ENCODE results near the gene TMTC2.

TMTC2 gene

GRCh38 chr12:83153177-83153576 lies 466.5 kb downstream of the TMTC2 start:
- DNase-seq, result no peak

GRCh38 chr12:83156815-83157214 lies 470.1 kb downstream of the TMTC2 start:
- DNase-seq, result no peak

GRCh38 chr12:83157604-83158003 lies 470.9 kb downstream of the TMTC2 start:
- no peak for DNase-seq

- no peak for DNase-seq
Observed at GRCh38 chr12:83158613-83159207, 472.0 kb downstream of the TMTC2 start.

- DNase-seq, result no peak
Observed at GRCh38 chr12:83161456-83161855, 474.8 kb downstream of the TMTC2 start.

- no peak for DNase-seq
Observed at GRCh38 chr12:83168751-83169150, 482.0 kb downstream of the TMTC2 start.

- DNase-seq, result no peak
Observed at GRCh38 chr12:83172441-83172840, 485.7 kb downstream of the TMTC2 start.

- no peak for DNase-seq
Observed at GRCh38 chr12:83172866-83173649, 486.4 kb downstream of the TMTC2 start.

GRCh38 chr12:83179999-83180398 lies 493.3 kb downstream of the TMTC2 start:
- DNase-seq, result no peak

- no peak for DNase-seq
Observed at GRCh38 chr12:83181074-83181473, 494.4 kb downstream of the TMTC2 start.

- DNase-seq, result no peak
Observed at GRCh38 chr12:83183132-83183531, 496.4 kb downstream of the TMTC2 start.

Data from DMS 273 treated with DMSO at 0.1 percent for 48 hours (cell line).